Measurements from ENCODE around the gene SDSL.

SDSL gene

GRCh38 chr12:113424456-113424855, 2.3 kb downstream of the SDSL start:
- no peak for DNase-seq

GRCh38 chr12:113424915-113425823, 3.0 kb downstream of the SDSL start:
- peak in 5 of 6 experiments; percentile 4 to 35 (median 21) for DNase-seq

- DNase-seq: no peak
These were observed 3.8 kb downstream of the SDSL start for GRCh38 chr12:113425960-113426453.

- DNase-seq: no peak
These were observed 5.7 kb downstream of the SDSL start for GRCh38 chr12:113427882-113428281.

- no peak for DNase-seq
These were observed 6.3 kb downstream of the SDSL start for GRCh38 chr12:113428482-113428881.

GRCh38 chr12:113432986-113433385, 10.8 kb downstream of the SDSL start:
- DNase-seq: no peak

- DNase-seq: no peak
These were observed 13.2 kb downstream of the SDSL start for GRCh38 chr12:113435367-113435766.

GRCh38 chr12:113436586-113436985, 14.4 kb downstream of the SDSL start:
- no peak for DNase-seq

GRCh38 chr12:113436993-113437728, 15.0 kb downstream of the SDSL start:
- DNase-seq: no peak

GRCh38 chr12:113437729-113438100, 15.5 kb downstream of the SDSL start:
- DNase-seq: no peak

GRCh38 chr12:113438523-113439300, 16.5 kb downstream of the SDSL start:
- no peak for DNase-seq

- no peak for DNase-seq
These were observed 17.1 kb downstream of the SDSL start for GRCh38 chr12:113439301-113439597.

GRCh38 chr12:113439606-113440030, 17.4 kb downstream of the SDSL start:
- no peak for DNase-seq

- DNase-seq: no peak
These were observed 18.2 kb downstream of the SDSL start for GRCh38 chr12:113440336-113440735.

- no peak for DNase-seq
These were observed 19.0 kb downstream of the SDSL start for GRCh38 chr12:113440947-113441782.

- no peak for DNase-seq
These were observed 20.9 kb downstream of the SDSL start for GRCh38 chr12:113443030-113443539.

- no peak for DNase-seq
These were observed 23.5 kb downstream of the SDSL start for GRCh38 chr12:113445544-113446171.

GRCh38 chr12:113448873-113449272, 26.7 kb downstream of the SDSL start:
- DNase-seq: no peak

GRCh38 chr12:113449299-113449698, 27.1 kb downstream of the SDSL start:
- no peak for DNase-seq

- DNase-seq: no peak
These were observed 27.7 kb downstream of the SDSL start for GRCh38 chr12:113449839-113450238.

GRCh38 chr12:113452458-113452857, 30.3 kb downstream of the SDSL start:
- DNase-seq: no peak

GRCh38 chr12:113453330-113453729, 31.1 kb downstream of the SDSL start:
- DNase-seq: no peak

Measured in stimulated activated naive CD4-positive, alpha-beta T cell (primary cell).